Esophagus muscularis mucosa (tissue), 4 donors: ENCODE measurements around the gene PARP8.
"Not testable (repeated sequence)": the region's sequence is repeated elsewhere in the genome, so short reads cannot be mapped to it uniquely, and the experiment has no call there.

ENCODE experiments used
- CTCF ChIP-seq, 3 experiments: fragments of 200-600 bp in 2 of 3; fragments of 450-650 bp in 1 of 3; sonication (generic) in 2 of 3; IDR thresholded peaks; one replicate each; pipeline ENCODE4 v1.5.1; 2017 to 2019; ENCODE audit warnings: antibody characterized with exemption in 3 of 3, mild to moderate bottlenecking in 2 of 3, moderate library complexity in 1 of 3
- EP300 ChIP-seq: sonication (generic); formaldehyde crosslinking; IDR thresholded peaks from one replicate; pipeline ENCODE4 v1.6.1; 2017; ENCODE audit warnings: antibody characterized with exemption
- POLR2A ChIP-seq: fragments of 450-650 bp; IDR thresholded peaks from one replicate; pipeline ENCODE4 v1.6.1; 2017; ENCODE audit warnings: antibody characterized with exemption, moderate library complexity, mild to moderate bottlenecking, low read depth
- POLR2AphosphoS5 ChIP-seq, 2 donors: sonication (generic); formaldehyde crosslinking; IDR thresholded peaks; one replicate each; pipeline ENCODE4 v1.6.1; 2017; ENCODE audit warnings: antibody characterized with exemption in 2 of 2

GRCh38 chr5:50668636-50669035 lies 2.2 kb downstream of the PARP8 start:
- TF ChIP-seq CTCF (IDR thresholded peaks at IDR 0.05); POLR2A; POLR2AphosphoS5 (IDR thresholded peaks at IDR 0.05); EP300: not testable (repeated sequence)
